Fibroblast of mammary gland (primary cell): ENCODE measurements around the gene ATP6AP1.
A peak's percentile ranks its signal among the peaks of the same experiment; 100 is the strongest.

Source experiments
- DNase-seq: peaks from one replicate; pipeline ENCODE4 v3.0.0-alpha.2; 2010; ENCODE audit warnings: low read depth
- H3K4me3 ChIP-seq: 2 replicates; pipeline ENCODE4 v1.5.1; 2011; ENCODE audit warnings: low read depth, mild to moderate bottlenecking, low read length, moderate library complexity; ENCODE audit not compliant: control insufficient read depth
- TF ChIP-seq, protein P1 (sequence below): conservative IDR thresholded peaks from 2 replicates; pipeline ENCODE4 v1.5.1; 2011; ENCODE audit warnings: low read depth, low read length, inconsistent platforms; ENCODE audit not compliant: control insufficient read depth, insufficient read depth

The ATP6AP1 gene

DNA sequence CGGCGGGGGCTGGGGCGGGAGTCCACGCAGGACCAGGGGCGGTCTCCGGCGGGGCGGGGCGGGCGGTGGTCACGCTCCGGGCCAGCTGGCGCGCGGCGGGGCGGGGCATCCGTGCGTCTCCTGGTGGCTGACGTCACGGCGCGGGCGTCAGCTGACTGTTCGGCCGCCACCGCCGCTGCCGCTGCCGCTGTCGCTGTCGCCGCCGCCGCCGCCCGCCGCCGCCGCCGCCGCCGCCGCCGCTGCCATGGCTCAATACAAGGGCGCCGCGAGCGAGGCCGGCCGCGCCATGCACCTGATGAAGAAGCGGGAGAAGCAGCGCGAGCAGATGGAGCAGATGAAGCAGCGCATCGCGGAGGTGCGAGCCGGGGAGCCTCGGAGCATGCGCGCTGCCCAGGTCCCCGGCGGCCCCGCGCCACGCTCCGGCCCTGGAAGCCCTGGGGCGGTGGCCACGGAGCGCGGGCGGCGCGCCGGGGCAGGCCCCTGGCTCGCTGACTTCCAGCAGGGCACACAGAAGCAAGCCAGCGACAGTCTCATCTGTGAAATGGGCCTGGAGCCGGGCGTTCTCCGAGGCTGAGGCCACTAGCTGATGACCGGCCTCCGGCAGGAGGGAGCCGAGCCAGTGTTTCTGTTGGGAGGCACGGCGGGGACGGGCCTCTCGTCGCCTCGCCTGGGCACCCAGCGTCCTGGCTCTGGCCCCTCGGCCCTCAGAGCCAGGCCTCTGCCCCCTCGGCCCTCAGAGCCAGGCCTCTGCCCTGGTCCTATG is 15.7 kb downstream of the ATP6AP1 start, which contains the start of gene FAM50A:
Gene FAM50A (plus strand): TSS at position 150 of the 763 bp plus-strand sequence. CDS start 95 bp downstream, at position 245.
- H3K4me3 ChIP-seq: peak within 1 kb of the TSS; percentile 54
- DNase-seq: peak; percentile 43
- TF ChIP-seq, protein P1, sequence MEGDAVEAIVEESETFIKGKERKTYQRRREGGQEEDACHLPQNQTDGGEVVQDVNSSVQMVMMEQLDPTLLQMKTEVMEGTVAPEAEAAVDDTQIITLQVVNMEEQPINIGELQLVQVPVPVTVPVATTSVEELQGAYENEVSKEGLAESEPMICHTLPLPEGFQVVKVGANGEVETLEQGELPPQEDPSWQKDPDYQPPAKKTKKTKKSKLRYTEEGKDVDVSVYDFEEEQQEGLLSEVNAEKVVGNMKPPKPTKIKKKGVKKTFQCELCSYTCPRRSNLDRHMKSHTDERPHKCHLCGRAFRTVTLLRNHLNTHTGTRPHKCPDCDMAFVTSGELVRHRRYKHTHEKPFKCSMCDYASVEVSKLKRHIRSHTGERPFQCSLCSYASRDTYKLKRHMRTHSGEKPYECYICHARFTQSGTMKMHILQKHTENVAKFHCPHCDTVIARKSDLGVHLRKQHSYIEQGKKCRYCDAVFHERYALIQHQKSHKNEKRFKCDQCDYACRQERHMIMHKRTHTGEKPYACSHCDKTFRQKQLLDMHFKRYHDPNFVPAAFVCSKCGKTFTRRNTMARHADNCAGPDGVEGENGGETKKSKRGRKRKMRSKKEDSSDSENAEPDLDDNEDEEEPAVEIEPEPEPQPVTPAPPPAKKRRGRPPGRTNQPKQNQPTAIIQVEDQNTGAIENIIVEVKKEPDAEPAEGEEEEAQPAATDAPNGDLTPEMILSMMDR: no peak

- H3K4me3 ChIP-seq: peak overlapping the region; percentile 54
- no peak for DNase-seq
- TF ChIP-seq, protein P1: no peak
These were observed 16.3 kb downstream of the ATP6AP1 start for GRCh38 chrX:154444755-154445246.

DNA sequence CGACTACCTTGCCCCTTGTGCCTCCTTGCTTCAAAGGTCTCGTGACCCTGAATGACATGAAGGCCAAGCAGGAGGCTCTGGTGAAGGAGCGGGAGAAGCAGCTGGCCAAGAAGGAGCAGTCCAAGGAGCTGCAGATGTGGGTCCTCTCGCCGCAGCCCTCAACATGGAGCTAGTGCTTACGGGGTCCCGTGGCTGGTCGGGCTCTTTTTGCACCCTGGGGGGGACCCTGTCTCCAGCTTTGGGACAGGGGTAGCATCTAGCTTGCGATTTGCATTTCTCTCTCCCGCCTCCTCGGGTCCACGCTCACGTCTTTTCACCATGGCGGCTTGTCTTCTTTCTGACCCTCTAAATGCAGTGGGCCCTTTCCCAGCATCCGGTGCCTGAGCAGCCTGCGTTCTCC is 17.3 kb downstream of the ATP6AP1 start:
- no peak for DNase-seq
- no peak overlapping the region for H3K4me3 ChIP-seq
- TF ChIP-seq, protein P1: no peak

GRCh38 chrX:154446430-154446829 is 18.0 kb downstream of the ATP6AP1 start:
- TF ChIP-seq, protein P1: no peak
- no peak overlapping the region for H3K4me3 ChIP-seq

GRCh38 chrX:154448484-154448883 is 20.0 kb downstream of the ATP6AP1 start:
- DNase-seq: no peak
- no peak overlapping the region for H3K4me3 ChIP-seq
- TF ChIP-seq, protein P1: no peak

More at GRCh38 chrX:154446430-154446829, 18.0 kb downstream of the ATP6AP1 start:
- DNase-seq: no peak

DNA sequence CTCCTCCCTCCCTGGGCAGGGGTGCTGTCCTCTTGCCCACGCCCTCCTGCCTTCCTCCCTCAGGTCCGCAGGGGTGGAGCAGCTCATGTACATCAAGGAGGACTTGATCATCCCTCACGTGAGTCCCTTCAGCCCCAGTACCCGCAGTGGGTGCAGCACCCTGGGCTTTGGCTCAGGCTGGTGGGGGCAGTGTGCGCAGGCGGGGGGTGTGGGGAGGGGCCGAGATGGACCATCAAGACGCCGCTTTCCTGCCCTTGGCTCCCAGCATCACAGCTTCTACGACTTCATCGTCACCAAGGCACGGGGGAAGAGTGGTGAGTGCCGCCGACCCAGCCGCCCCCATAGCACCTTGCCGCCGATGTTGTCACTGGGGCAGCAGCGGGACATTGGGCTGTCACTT is 21.1 kb downstream of the ATP6AP1 start:
- TF ChIP-seq, protein P1: no peak
- no peak overlapping the region for H3K4me3 ChIP-seq
- no peak for DNase-seq
